ENCODE data around the gene PTPRD.

DNA sequence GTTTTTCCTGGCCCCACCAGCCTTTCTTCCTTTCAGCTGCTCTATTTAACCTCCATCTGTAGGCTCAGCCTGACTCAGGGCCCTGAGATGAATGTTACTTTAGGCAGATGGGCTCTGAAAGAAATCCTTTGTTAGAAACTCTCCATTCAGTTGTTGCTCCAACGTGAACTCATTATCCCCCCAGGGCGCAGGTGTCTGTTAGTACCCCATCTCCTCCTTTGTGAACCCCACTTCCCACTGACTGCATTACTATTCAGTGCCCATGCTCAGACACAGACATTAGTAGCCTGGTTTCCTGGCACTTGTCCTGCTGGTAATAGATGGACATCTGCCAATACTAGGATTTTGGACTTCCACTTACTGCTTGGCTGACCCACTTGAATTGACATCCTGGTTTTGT, 1271.6 kb downstream of the PTPRD start:
- TF ChIP-seq TAF1 (IDR thresholded peaks at IDR 0.05; ENCODE audit: control insufficient read depth, extremely low read depth, insufficient read depth, low read length, severe bottlenecking): no peak
- TF ChIP-seq, protein P1, sequence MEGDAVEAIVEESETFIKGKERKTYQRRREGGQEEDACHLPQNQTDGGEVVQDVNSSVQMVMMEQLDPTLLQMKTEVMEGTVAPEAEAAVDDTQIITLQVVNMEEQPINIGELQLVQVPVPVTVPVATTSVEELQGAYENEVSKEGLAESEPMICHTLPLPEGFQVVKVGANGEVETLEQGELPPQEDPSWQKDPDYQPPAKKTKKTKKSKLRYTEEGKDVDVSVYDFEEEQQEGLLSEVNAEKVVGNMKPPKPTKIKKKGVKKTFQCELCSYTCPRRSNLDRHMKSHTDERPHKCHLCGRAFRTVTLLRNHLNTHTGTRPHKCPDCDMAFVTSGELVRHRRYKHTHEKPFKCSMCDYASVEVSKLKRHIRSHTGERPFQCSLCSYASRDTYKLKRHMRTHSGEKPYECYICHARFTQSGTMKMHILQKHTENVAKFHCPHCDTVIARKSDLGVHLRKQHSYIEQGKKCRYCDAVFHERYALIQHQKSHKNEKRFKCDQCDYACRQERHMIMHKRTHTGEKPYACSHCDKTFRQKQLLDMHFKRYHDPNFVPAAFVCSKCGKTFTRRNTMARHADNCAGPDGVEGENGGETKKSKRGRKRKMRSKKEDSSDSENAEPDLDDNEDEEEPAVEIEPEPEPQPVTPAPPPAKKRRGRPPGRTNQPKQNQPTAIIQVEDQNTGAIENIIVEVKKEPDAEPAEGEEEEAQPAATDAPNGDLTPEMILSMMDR (IDR thresholded peaks at IDR 0.05 in 2 of 3, conservative IDR thresholded peaks at IDR 0.05 in 1 of 3; ENCODE audit: insufficient read depth in 2 of 3, low read depth in 1 of 3, low read length in 3 of 3): no peak
- TF ChIP-seq ZNF592 (IDR thresholded peaks at IDR 0.05): no peak
- no peak for TF ChIP-seq RAD21 (CRISPR knock-in tag; conservative IDR thresholded peaks at IDR 0.05 in 1 of 2, IDR thresholded peaks at IDR 0.05 in 1 of 2)
- no peak for TF ChIP-seq EZH2 (IDR thresholded peaks at IDR 0.05; ENCODE audit: borderline replicate concordance, low read depth, low read length)
- no peak for TF ChIP-seq HMG20A (CRISPR knock-in tag; conservative IDR thresholded peaks at IDR 0.05)
- no peak for TF ChIP-seq GATA2 (CRISPR knock-in tag; IDR thresholded peaks at IDR 0.05)
- TF ChIP-seq NFYB (IDR thresholded peaks at IDR 0.05; ENCODE audit: extremely low read depth, insufficient read length): no peak
